Measurements from ENCODE around the gene MGAM2.

Gene MGAM2

DNA sequence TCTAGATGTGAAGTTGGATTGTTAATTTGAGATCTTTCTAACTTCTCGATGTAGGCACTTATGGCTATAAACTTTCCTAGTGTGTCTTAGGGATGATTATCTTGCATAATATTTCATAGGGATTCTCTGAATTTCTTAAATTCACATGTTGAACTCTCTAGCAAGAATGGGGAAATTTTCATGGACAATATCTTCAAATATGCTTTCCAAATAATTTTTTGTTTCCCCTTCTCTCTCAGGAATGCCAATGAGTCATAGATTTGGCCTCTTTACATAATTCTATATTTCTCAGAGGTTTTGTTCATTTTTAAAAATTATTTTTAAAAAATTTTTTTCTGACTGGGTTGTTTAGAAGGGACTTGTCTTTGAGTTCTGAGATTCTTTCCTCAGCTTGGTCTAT is 68.9 kb downstream of the MGAM2 start:
- no peak for DNase-seq

DNA sequence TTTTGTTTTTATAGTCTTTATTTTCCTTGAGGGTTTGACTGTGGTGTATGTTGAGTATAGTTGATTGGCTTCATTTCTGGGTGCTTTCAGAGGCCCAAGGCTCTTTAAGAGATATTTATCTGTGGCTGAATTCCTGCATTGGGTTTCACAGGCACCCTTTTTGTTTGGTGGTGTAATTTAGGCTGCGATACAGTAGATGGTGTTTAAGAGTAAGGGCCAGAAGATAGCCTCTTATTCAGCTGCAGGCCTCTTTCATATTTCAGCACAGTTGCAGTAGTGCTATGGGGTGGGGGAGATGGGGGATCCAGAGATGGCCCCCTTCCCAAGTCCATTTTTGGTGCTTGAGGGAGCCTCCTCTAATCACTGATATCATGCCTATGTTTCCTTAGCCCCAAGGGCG is 69.7 kb downstream of the MGAM2 start:
- no peak for DNase-seq

DNA sequence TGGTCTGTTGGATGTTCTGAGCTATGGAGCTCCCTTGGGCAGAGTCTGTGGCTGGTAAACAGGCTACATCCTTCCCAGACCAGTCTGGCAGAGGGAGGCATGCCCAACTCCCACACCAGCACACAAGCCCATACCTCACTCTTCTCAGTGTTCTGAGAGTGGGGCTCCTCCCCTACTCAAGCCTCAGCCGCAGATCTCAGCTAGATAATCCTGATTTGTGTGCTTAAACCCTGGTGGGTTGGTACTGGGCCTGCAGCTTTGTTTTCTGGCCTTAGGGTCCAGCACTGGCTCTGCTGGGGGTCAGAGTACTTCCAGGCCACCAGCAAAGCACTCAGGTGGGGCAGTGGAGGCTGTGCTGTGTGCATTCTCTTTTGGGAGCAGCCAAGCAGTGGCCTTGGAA is 70.4 kb downstream of the MGAM2 start:
- no peak for DNase-seq

DNA sequence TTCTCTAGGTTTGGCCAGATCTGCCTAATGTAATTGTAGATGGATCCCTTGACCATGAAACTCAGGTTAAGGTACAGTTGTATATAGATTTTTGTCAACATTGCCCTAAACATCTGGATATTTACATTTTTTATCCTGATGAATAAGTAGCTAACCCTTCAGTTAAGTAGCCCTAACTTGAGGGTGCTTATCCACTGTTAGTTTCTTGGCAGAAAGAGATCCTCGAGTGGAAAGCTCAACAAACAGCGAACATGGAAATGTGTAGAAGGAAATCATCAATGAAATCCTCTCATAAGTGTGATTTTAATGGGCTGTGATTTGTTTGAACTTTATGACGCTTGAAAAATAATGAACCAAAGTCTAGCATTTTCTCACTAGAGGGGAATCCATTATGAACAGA is 73.6 kb downstream of the MGAM2 start:
- DNase-seq, result no peak

DNA sequence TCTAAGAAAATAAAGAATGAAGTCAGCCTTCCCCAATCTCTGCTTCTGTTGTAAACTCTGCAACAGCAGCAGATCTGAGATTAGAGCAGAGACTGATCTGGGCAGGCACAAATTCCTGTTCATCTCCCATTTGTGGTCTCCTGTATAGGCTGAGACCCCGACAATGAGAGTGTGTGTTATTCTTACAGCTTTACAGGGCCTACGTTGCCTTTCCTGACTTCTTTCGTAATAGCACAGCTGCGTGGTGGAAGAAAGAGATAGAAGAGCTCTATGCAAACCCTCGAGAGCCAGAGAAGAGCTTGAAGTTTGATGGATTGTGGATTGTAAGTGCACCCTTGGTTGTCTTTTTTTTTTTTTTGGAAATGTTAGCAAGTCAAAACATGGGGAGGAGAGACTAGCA is 74.3 kb downstream of the MGAM2 start:
- DNase-seq, result no peak

DNA sequence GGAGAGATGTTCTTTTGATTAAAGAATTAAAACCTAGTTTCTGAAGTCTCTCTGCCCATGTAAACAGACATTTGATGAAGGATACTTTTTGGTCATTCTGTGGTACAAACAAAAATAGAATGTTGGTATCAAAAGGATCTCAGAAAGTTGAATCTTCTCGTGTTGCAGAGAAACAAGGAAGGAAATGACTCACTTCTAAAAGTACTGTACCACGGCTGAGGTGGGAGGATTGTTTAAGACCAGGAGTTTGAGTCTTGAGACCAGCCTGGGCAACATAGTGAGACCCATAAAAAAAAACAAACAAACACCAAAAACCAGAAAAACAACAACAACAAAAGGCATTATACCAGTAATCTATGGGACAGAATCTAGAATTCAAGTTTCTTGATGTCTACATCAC is 76.6 kb downstream of the MGAM2 start:
- DNase-seq, result no peak

DNA sequence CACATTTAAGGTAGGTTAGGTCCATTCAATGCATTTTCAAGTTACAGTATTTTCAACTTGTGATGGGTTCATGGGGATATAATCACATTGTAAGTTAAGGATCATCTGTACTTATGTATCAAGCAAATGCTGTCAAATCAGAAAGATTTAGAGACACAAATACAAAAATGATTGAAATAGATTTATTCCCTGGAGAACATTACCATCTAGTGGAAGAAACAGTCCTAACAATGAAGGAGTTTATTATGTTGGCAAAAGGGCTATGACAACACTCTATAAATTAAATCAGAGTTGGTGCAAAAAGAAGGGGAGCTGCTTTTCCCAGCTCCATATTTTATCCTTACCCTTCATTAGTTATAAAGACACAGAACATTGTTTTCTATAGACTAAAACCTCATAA is 77.3 kb downstream of the MGAM2 start:
- DNase-seq, result no peak

DNA sequence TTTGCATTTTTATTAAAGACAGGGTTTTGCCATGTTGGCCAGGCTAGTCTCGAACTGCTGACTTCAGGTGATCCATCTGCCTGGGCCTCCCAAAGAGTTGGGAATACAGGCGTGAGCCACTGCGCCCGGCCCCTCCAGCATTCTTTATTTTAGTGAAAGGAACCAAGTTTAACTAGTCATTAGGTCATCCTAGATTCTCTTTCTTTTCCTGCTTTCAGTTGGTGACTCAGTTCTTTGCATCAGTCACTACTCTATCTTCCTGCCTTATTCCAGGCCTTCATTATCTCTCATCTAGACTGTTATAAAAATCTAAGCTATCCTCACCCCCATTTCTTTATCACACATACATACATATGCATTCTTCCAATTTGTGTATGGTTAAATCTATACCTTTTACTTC is 82.7 kb downstream of the MGAM2 start:
- no peak for DNase-seq

DNA sequence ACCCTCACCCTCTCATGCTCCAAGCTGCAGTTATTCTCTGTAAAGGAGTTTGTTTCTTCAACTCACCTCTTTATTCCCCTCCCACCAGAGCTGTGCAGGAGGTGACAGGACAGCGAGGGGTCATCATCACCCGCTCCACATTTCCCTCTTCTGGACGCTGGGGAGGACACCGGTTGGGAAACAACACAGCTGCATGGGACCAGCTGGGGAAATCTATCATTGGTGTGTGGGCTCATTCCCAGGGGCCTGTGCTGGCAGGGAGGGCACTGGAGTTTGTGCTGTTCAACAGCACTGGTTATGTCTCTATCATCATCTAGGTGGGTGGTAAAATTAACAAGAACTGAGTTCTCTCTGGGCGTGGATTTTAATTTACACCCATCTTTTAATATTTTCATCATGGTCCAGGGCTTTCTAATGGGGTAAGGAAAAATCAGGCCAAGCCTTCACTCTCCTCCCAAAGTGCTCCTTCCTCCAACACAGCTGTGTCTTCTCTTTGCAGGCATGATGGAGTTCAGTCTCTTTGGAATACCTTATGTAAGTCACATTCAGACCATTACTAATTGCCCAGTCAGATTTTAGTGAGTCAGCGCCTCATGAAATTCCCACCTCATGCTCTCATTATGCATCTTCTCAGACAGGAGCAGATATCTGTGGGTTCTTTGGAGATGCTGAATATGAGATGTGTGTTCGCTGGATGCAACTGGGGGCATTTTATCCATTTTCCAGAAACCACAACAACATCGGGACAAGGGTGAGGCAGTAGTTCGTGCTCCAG is 84.7 kb downstream of the MGAM2 start:
- DNase-seq, result no peak

DNA sequence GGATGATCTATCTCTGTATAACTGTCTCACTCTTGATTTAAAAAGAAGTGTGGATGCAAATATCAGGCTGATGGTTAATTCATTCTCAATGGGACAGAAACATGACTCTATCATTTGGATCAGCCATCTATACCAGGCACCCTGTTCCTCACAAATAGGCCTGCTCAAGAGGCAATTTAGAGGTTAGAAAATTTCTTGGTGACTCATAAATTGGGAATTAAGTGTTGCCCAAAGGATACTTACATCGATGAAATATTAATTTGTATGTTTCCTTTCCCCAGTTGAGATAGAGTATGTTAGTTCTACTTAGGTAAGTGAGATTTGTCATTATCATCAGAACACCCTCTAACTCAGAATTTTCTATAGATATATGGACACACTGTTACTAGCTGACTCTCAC is 88.7 kb downstream of the MGAM2 start:
- no peak for DNase-seq

DNA sequence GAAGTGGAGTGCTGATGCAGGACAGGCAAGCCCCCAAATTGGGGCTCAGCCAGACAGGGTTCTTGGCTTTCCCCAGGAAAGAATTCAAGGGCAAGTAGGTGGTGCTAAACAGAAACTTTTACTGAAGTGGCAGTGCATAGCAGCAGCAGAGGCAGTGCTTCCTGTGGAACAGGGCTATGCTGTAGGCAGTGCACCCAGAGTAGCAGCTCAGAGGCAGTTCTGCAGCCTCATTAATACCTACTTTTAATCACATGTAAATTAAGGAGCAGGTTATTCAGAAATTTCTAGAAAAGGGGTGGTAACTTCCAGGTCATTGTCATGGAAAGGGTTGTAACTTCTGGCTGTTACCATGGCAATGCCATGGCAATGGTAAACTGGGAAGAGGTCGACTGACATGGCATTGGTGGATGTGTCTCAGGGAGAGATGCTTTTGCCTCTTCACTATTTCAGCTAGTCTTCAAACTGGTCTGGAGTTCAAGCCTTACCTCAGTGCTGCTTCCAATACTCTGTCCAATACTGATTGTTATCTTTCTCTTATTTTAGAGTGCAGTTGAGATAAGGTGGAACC is 117.1 kb downstream of the MGAM2 start:
- no peak for DNase-seq

DNA sequence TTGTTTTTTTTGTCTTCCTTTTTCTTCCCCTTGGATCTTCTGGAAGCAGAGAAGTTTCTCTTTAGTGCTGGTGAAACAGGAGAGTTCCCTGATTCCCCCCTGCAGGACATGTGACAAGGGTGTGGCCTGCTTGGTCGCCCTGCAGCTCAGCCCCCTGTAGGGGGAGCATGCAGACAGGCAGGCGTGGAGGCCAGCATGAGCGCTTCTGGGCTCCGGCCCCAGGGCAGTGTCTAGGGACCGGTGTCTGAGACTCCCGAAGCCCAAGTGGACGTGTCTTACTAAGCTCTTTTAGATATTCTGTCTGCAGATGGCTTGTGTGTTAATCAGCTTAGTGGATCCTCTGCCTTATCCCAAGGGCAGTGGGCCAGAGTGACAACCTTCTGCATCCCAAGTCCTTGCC is 120.2 kb downstream of the MGAM2 start:
- DNase-seq, result no peak

DNA sequence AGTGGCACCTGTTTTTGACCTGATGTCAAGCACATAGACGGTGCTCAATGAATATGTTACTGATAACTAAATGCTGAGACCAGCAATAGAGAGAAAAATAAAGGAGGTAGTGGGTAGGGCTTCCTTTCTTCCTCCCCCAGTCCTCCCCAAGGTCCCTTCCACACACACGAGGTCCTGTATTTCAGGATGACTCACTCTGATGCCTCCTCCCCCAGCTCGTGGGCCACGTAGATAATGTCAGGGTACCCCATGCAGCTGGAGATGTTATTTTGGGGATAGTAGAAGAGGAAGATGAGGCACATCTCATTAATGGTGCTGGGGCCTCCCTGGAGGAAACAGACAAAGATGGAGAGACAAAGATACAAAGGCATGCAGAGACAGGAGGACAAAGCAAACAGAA is 129.0 kb downstream of the MGAM2 start:
- DNase-seq, result no peak

DNA sequence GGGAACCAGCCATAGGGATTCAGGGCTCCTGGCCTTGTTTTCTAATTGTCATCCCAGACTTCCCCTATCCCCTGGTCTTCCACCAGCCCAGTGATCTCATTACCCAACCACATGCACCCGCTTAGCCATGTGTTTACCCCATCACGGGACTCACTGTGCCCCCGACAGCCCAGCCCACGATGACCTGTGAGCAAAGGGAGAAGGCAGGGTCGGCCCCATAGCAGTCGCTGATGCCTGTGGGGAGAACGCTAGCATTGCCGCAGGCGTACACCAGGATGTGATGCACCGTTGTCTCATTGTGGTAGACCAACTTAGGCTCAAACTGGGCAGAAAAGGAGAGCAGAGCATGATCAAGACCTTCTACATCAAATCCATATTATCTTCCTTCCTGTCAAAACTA is 132.3 kb downstream of the MGAM2 start:
- no peak for DNase-seq

DNA sequence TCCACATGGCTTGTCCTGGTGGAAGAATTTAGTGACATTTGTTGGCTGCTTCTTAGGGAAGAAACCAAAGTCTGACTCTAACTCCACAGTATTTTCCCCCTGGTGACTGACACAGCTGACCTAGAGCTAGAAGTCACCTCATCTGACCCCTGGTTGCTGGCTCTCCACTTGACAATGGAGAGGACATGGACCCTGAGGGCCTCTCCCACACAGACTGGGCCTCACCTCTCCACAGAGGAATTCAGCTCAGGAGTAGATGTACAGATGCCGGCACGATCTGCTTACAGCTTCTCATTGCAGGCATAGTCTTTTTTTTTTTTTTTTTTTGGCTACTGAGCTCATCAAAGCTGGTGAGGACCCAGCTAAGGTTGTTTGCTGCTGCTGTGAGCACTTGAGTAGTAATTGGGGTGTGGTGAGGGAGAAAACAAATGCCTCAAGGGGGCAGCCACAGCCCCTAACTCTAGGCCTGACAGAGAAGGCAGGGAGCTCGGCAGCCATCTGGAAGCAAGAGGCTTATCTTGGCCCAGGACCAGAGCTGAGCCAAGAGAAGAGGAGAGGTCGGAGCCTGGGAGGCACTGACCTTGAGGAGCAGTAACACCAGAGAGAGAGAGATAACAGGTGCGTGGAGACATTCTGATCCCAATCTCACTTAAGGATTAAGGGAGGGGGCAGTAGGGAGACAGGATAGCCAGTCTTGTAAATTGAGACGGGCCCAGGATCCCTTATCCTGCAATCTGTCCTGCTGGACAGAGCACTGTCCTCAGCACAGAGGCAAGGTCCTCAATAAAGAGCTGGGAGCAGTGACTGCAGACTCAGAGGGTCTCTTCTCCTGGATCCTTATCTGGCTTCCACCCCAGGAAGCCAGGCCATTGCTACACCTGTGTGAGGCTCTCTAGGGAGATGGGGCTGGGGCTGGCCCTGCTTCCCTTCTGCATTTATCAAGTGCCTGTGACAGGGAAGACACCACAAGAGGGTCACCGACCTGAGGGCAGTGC is 136.9 kb downstream of the MGAM2 start:
- DNase-seq, result no peak

DNA sequence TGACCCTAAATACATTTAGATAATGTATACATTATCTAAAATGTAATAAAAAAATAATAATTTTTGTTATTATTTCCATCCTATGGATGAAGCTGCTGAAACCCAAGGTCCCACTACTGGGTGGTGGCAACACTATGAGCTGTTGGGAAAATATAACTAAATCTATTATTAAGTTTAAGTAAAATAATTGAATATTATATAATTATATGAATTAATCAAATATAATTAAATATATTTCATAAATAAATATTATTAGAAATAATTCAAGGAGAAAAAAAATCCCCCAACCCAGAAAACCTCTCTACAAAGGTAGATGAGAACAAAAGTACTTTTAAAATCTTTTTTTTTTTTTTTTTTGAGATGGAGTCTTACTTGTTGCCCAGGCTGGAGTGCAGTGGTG is 138.4 kb downstream of the MGAM2 start:
- DNase-seq, result no peak

DNA sequence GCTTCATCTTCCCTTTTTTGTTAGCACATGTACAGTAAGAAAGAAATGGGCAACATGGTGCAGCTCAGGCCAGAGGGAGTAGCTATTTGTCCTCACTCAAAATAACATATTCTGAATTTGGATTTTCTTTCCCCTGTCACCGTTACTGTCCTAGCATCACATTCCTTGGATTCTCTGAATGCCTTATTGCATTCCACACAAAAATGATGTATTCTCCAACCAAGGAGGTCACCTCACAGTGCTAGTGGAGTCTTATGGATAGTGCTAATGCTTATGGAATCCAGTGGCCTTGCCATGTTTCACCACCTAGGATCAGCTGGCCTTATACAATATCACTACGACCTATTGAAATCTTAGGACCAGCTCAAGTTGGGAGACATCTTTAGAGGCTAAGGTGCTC is 139.2 kb downstream of the MGAM2 start:
- DNase-seq, result no peak

DNA sequence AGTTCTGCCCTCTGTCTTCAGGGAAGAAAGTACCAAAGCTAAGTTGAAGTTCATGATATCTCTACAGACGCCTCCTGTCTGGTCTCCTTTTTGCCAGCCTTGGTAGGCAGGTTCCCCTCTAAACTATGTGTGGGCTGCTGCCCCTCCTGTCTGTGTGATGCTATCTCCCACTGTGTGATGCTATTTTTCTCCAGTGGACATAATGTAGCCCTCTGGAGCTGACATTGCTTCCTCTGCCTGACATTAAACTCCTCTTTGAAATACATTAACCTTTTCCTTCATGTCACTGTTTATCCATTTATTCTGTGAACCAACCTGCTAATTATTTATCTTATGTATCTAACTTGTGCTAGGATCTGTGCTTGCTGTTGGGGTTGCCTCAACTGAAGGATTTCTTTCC is 146.4 kb downstream of the MGAM2 start, which contains the start of gene PRSS58:
TSS of gene PRSS58 (minus strand) at position 101 of the 400 bp plus-strand sequence. CDS start 351 bp downstream, outside the sequence.
- DNase-seq, result no peak

DNA sequence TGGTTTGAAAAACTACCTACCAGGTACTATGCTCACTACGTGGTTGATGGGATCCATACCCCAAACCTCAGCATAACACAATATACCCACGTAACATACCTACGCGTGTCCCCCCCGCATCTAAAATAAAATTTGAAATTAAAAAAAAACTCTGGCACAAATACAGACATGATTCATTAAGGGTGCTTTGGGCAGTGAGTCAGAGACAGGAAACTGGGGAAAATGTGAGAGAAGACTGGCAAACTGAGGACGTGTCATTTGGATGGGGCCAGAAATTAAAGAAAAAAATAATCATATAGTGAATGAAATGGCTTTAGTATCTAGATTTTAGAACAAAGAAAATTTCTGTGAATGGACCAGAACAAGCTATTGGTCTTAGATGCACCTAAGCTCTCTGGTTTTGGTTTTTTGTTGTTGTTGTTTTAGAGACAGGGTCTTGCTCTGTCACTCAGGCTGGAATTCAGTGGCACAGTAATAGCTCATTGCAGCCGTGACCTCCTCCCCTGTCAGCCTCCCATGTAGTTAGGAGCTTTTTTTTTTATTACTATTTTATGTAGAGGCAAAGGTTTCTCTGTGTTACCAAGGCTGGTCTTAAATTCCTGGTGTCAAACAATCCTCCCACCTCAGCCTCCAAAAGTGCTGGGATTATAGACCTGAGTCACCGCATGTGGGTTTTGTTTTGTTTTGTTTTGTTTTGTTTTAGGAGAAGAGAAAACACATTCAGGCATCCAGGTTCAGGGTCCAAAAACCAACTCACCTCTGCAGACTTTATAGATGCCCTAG is 152.3 kb downstream of the MGAM2 start:
- no peak for DNase-seq
